RCC 7860 (cell line): ENCODE measurements around the gene CD86.

Source experiments
- DNase-seq: peaks from one replicate; pipeline ENCODE4 v3.0.0-alpha.2; 2015; ENCODE audit warnings: low spot score
- FAIRE-seq: peaks from 2 replicates; lab custom pipeline; 2012; peaks lifted over from hg19 to GRCh38; lab: Jason Lieb, UNC

The CD86 gene

GRCh38 chr3:122057671-122058070 is 2.5 kb downstream of the CD86 start:
- FAIRE-seq (no peak), DNase-seq (no peak)

GRCh38 chr3:122058294-122058693 is 3.1 kb downstream of the CD86 start:
- FAIRE-seq (no peak), DNase-seq (no peak)

- FAIRE-seq, result no peak
Observed at GRCh38 chr3:122060040-122060698, 5.0 kb downstream of the CD86 start.

GRCh38 chr3:122063908-122064307 is 8.7 kb downstream of the CD86 start:
- FAIRE-seq (no peak), DNase-seq (no peak)

More at GRCh38 chr3:122060040-122060698, 5.0 kb downstream of the CD86 start:
- DNase-seq, result no peak

GRCh38 chr3:122064326-122064725 is 9.2 kb downstream of the CD86 start:
- no peak for FAIRE-seq
- no peak for DNase-seq

- DNase-seq (no peak), FAIRE-seq (no peak)
Observed at GRCh38 chr3:122066331-122067213, 11.4 kb downstream of the CD86 start.

GRCh38 chr3:122067214-122067550 is 12.0 kb downstream of the CD86 start:
- FAIRE-seq, result no peak

GRCh38 chr3:122067588-122068240 is 12.6 kb downstream of the CD86 start:
- FAIRE-seq, result no peak

More at GRCh38 chr3:122067214-122067550, 12.0 kb downstream of the CD86 start:
- DNase-seq, result no peak

GRCh38 chr3:122074621-122075265 is 19.6 kb downstream of the CD86 start:
- FAIRE-seq (no peak), DNase-seq (no peak)

More at GRCh38 chr3:122067588-122068240, 12.6 kb downstream of the CD86 start:
- DNase-seq, result no peak

GRCh38 chr3:122076491-122077292 is 21.5 kb downstream of the CD86 start:
- no peak for FAIRE-seq
- DNase-seq, result no peak

- FAIRE-seq (no peak), DNase-seq (no peak)
Observed at GRCh38 chr3:122077293-122078234, 22.4 kb downstream of the CD86 start.

- FAIRE-seq (no peak), DNase-seq (no peak)
Observed at GRCh38 chr3:122078235-122078935, 23.2 kb downstream of the CD86 start.

- FAIRE-seq (no peak), DNase-seq (no peak)
Observed at GRCh38 chr3:122079524-122080206, 24.5 kb downstream of the CD86 start.

GRCh38 chr3:122080207-122080587 is 25.0 kb downstream of the CD86 start:
- no peak for DNase-seq
- FAIRE-seq, result no peak

- FAIRE-seq (no peak), DNase-seq (no peak)
Observed at GRCh38 chr3:122081543-122082247, 26.5 kb downstream of the CD86 start.

GRCh38 chr3:122082357-122082756 is 27.2 kb downstream of the CD86 start:
- FAIRE-seq (no peak), DNase-seq (no peak)

GRCh38 chr3:122084799-122085198 is 29.6 kb downstream of the CD86 start:
- FAIRE-seq (no peak), DNase-seq (no peak)
